GM12864 (cell line): ENCODE data around the gene RNF144A.

Experiments used
- DNase-seq: peaks from one replicate; pipeline ENCODE4 v3.0.0-alpha.2; 2011; ENCODE audit warnings: low read depth
- H3K4me3 ChIP-seq: 2 replicates; pipeline ENCODE4 v1.5.1; 2011; ENCODE audit warnings: mild to moderate bottlenecking, low read depth, low read length, control low read depth
- CTCF ChIP-seq: IDR thresholded peaks from 2 replicates; pipeline ENCODE4 v1.5.1; 2011; ENCODE audit warnings: low read depth, mild to moderate bottlenecking, moderate library complexity, low read length, control low read depth, inconsistent platforms; ENCODE audit errors: missing control alignments

RNF144A gene

GRCh38 chr2:7022492-7023385, 105.5 kb downstream of the RNF144A start:
- no peak for DNase-seq
- H3K4me3 ChIP-seq = no peak overlapping the region
- no peak for TF ChIP-seq CTCF

GRCh38 chr2:7023542-7023941, 106.3 kb downstream of the RNF144A start:
- H3K4me3 ChIP-seq = no peak overlapping the region
- no peak for DNase-seq
- no peak for TF ChIP-seq CTCF

GRCh38 chr2:7024261-7024660, 107.0 kb downstream of the RNF144A start:
- no peak overlapping the region for H3K4me3 ChIP-seq
- no peak for DNase-seq
- no peak for TF ChIP-seq CTCF

GRCh38 chr2:7025082-7025481, 107.9 kb downstream of the RNF144A start:
- H3K4me3 ChIP-seq = no peak overlapping the region
- TF ChIP-seq CTCF = no peak
- DNase-seq = no peak

GRCh38 chr2:7026742-7027141, 109.5 kb downstream of the RNF144A start:
- no peak overlapping the region for H3K4me3 ChIP-seq
- TF ChIP-seq CTCF = no peak
- DNase-seq = no peak

- DNase-seq = no peak
- H3K4me3 ChIP-seq = no peak overlapping the region
Measured at GRCh38 chr2:7027411-7027810, 110.2 kb downstream of the RNF144A start.

More at GRCh38 chr2:7027411-7027810, 110.2 kb downstream of the RNF144A start:
- TF ChIP-seq CTCF = no peak
